Activated naive CD4-positive, alpha-beta T cell treated with anti-CD3 and anti-CD28 coated beads, Interleukin-2, amount 10 ng/mL, durations not matched to agents 7 days and 5 days (primary cell): Measurements from ENCODE around the gene CTCFL.
A peak's percentile ranks its signal among the peaks of the same experiment; 100 is the strongest.
"Not testable (repeated sequence)": the region's sequence is repeated elsewhere in the genome, so short reads cannot be mapped to it uniquely, and the experiment has no call there.

Experiments used
- CTCF ChIA-PET: fragments of 350-600 bp; sonication (Branson Sonifier 250); formaldehyde crosslinking; loops from one replicate; lab custom pipeline; 2021; ENCODE audit warnings: antibody characterized with exemption; lab: Charles Lee
- DNase-seq: peaks from one replicate; pipeline ENCODE4 v3.0.0-alpha.2; 2020
- H3K27ac Mint-ChIP-seq: one replicate; pipeline ENCODE4 v1.8.0; 2021; ENCODE audit warnings: mild to moderate bottlenecking, moderate library complexity, mixed read lengths
- H3K27me3 Mint-ChIP-seq: one replicate; pipeline ENCODE4 v1.8.0; 2021; ENCODE audit warnings: mild to moderate bottlenecking, mixed read lengths
- H3K36me3 Mint-ChIP-seq: one replicate; pipeline ENCODE4 v1.8.0; 2021; ENCODE audit warnings: mixed read lengths
- H3K4me1 Mint-ChIP-seq: one replicate; pipeline ENCODE4 v1.8.0; 2021; ENCODE audit warnings: mixed read lengths
- H3K4me3 Mint-ChIP-seq: one replicate; pipeline ENCODE4 v1.8.0; 2021; ENCODE audit warnings: mild to moderate bottlenecking, moderate library complexity, mixed read lengths
- H3K9me3 Mint-ChIP-seq: one replicate; pipeline ENCODE4 v1.8.0; 2021; ENCODE audit warnings: mixed read lengths

Gene CTCFL

GRCh38 chr20:57500235-57500634 is 24.7 kb downstream of the CTCFL start:
- H3K27ac Mint-ChIP-seq = no peak overlapping the region
- H3K27me3 Mint-ChIP-seq = peaks cover 85% of the 10 kb centered on the region
- H3K4me1 Mint-ChIP-seq = peaks cover 11% of the 10 kb centered on the region
- no peaks in the 10 kb centered on the region for H3K9me3 Mint-ChIP-seq
- H3K36me3 Mint-ChIP-seq = no peaks in the 10 kb centered on the region
- no peak overlapping the region for H3K4me3 Mint-ChIP-seq
- no peak for DNase-seq
- CTCF ChIA-PET = interaction anchor here (1.6 kb wide), 2 partner anchors 91 to 96 kb away, joined by 3 to 6 read pairs; no protein-coding TSS in a partner anchor

DNA sequence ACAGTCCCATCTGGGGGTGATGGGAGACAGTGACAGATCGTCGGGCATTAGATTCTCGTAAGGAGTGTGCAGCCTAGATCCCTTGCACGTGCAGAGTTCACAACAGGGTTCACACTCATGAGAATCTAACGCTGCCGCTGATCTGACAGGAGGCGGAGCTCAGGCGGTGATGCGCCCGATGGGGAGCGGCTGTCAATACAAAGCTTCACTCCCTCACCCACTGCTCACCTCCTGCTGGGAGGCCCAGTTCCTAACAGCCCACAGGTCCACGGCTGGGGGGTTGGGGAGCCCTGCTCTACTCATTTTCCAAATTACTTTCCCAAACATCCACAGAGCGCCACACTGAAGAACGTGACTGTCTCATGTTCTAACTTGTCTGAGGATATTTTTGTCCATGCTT is 25.3 kb downstream of the CTCFL start:
- no peak overlapping the region for H3K4me3 Mint-ChIP-seq
- H3K9me3 Mint-ChIP-seq = no peaks in the 10 kb centered on the region
- peaks cover 83% of the 10 kb centered on the region for H3K27me3 Mint-ChIP-seq
- no peaks in the 10 kb centered on the region for H3K36me3 Mint-ChIP-seq
- H3K27ac Mint-ChIP-seq = no peak overlapping the region
- CTCF ChIA-PET = interaction anchor here (0.8 to 1.9 kb wide), 7 partner anchors 8 to 123 kb away, joined by 3 to 10 read pairs (median 4); partner anchors contain the start of gene RBM38
- H3K4me1 Mint-ChIP-seq = peaks cover 16% of the 10 kb centered on the region
- no peak for DNase-seq

GRCh38 chr20:57498425-57499400 is 26.2 kb downstream of the CTCFL start:
- Mint-ChIP-seq H3K9me3 (no peaks in the 10 kb centered on the region), H3K4me3 (no peak overlapping the region), H3K27ac (no peak overlapping the region), H3K36me3 (no peaks in the 10 kb centered on the region), H3K27me3 (peaks cover 73% of the 10 kb centered on the region), H3K4me1 (peaks cover 19% of the 10 kb centered on the region)
- CTCF ChIA-PET = interaction anchor here (0.8 to 1.9 kb wide), 16 partner anchors 9 to 712 kb away, joined by 3 to 10 read pairs (median 4); partner anchors contain the start of gene RBM38
- peak; percentile 58 for DNase-seq

GRCh38 chr20:57496592-57496991 is 28.3 kb downstream of the CTCFL start:
- H3K36me3 Mint-ChIP-seq = no peaks in the 10 kb centered on the region
- peaks cover 70% of the 10 kb centered on the region for H3K27me3 Mint-ChIP-seq
- H3K9me3 Mint-ChIP-seq = no peaks in the 10 kb centered on the region
- no peak overlapping the region for H3K4me3 Mint-ChIP-seq
- DNase-seq = no peak
- CTCF ChIA-PET = interaction anchor here (0.8 to 1.8 kb wide), 7 partner anchors 9 to 150 kb away, joined by 3 to 10 read pairs (median 4); no protein-coding TSS in a partner anchor
- peaks cover 19% of the 10 kb centered on the region for H3K4me1 Mint-ChIP-seq
- no peak overlapping the region for H3K27ac Mint-ChIP-seq

DNA sequence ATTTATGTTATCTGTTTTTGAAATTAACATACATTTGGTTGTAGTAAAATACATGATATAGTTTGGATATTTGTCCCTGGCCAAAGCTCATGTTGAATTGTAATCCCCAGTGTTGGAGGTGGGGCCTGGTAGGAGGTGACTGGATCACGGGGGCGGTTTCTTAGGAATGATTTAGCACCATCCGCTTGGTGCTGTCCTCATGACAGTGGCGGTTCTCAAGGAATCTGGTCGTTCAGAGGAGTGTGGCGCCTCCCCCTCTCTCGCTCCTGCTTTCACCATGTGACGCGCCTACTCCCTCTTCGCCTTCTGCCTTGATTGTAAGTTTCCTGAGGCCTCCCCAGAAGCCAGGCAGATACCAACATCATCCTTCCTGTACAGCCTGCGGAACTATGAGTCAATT is 29.0 kb downstream of the CTCFL start:
- Mint-ChIP-seq H3K27ac (no peak overlapping the region), H3K4me1 (peaks cover 19% of the 10 kb centered on the region), H3K4me3 (no peak overlapping the region), H3K36me3 (no peaks in the 10 kb centered on the region), H3K9me3 (no peaks in the 10 kb centered on the region), H3K27me3 (peaks cover 68% of the 10 kb centered on the region)
- no peak for DNase-seq
- CTCF ChIA-PET = interaction anchor here (0.7 to 1.8 kb wide), 15 partner anchors 9 to 150 kb away, joined by 3 to 10 read pairs (median 4); partner anchors contain the start of gene RBM38

DNA sequence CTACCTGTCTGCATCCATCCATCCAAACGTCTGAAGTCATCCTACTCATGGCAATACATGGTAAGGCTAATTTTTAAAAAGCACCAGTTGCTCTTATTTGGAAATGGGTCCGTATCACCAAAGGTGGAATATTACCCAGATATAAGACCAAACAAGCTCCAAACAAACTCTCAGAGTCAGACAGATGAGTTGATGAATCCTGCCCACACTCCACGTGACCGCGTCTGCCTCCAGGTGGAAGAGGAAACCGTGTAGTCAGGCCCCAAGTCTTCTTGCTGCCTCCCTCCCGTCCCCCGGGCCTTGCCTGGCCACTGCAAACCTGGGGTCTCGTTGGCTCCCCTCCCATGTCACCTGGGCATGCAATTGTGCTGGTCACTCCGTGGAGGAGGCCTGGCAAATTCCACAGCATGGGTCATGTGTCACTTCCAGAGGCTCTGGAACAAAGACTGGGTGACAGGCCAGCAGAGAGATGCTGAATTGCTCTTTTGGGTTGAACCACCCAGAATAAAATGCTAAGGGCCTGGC is 31.8 kb downstream of the CTCFL start:
- peaks cover 12% of the 10 kb centered on the region for H3K4me1 Mint-ChIP-seq
- H3K4me3 Mint-ChIP-seq = no peak overlapping the region
- no peaks in the 10 kb centered on the region for H3K9me3 Mint-ChIP-seq
- no peak for DNase-seq
- peaks cover 43% of the 10 kb centered on the region for H3K27me3 Mint-ChIP-seq
- H3K27ac Mint-ChIP-seq = no peak overlapping the region
- CTCF ChIA-PET = interaction anchor here (0.9 to 3.0 kb wide), 3 partner anchors 12 to 112 kb away, joined by 3 to 25 read pairs (median 4); no protein-coding TSS in a partner anchor
- no peaks in the 10 kb centered on the region for H3K36me3 Mint-ChIP-seq

GRCh38 chr20:57491373-57491772 is 33.6 kb downstream of the CTCFL start:
- CTCF ChIA-PET = interaction anchor here (3.0 kb wide), 1 partner anchor 110 kb away, joined by 25 read pairs; no protein-coding TSS in a partner anchor
- peaks cover 33% of the 10 kb centered on the region for H3K27me3 Mint-ChIP-seq
- H3K9me3 Mint-ChIP-seq = no peaks in the 10 kb centered on the region
- H3K4me3 Mint-ChIP-seq = no peak overlapping the region
- H3K4me1 Mint-ChIP-seq = peaks cover 10% of the 10 kb centered on the region
- DNase-seq = no peak
- H3K27ac Mint-ChIP-seq = no peak overlapping the region
- H3K36me3 Mint-ChIP-seq = no peaks in the 10 kb centered on the region

DNA sequence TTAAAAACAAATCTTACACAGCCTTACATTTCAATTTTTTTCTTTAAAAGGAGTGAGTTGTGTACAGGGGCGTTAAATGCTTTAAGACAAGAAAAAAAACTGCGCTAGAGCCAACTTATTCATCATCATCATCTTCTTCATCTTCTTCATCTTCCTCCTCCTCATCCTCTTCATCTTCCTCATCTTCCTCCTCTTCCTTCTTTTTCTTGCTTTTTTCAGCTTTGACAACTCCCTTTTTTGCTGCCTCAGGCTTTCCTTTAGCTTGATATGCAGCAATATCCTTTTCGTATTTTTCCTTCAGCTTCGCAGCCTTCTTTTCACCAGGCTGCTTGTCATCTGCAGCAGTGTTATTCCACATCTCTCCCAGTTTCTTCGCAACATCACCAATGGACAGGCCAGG is 36.7 kb downstream of the CTCFL start:
- H3K27me3 Mint-ChIP-seq = peaks cover 28% of the 10 kb centered on the region
- DNase-seq, H3K9me3 Mint-ChIP-seq, H3K27ac Mint-ChIP-seq, H3K4me1 Mint-ChIP-seq, H3K36me3 Mint-ChIP-seq, CTCF ChIA-PET, H3K4me3 Mint-ChIP-seq: not testable (repeated sequence)

DNA sequence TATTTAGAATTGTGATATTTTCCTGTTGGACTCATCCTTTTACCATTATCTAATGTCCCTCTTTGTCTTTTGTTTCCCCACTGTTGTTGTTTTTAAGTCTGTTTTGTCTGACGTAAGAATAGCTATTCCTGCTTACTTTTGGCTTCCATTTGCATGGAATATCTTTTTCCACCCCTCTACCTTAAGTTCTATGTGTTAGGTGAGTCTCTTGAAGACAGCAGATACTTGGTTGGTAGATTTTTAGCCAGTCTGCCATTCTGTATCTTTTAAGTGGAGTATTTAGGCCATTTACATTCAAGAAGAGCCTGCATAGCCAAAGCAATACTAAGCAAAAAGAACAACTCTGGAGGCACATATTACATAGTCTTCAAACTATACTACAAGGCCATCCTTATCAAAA is 39.2 kb downstream of the CTCFL start:
- H3K27me3 Mint-ChIP-seq = peaks cover 10% of the 10 kb centered on the region
- H3K9me3 Mint-ChIP-seq = peaks cover 1% of the 10 kb centered on the region
- no peaks in the 10 kb centered on the region for H3K36me3 Mint-ChIP-seq
- DNase-seq = no peak
- no peak overlapping the region for H3K27ac Mint-ChIP-seq
- H3K4me1 Mint-ChIP-seq = peaks cover 18% of the 10 kb centered on the region
- no peak overlapping the region for H3K4me3 Mint-ChIP-seq
- CTCF ChIA-PET = no interaction called here

DNA sequence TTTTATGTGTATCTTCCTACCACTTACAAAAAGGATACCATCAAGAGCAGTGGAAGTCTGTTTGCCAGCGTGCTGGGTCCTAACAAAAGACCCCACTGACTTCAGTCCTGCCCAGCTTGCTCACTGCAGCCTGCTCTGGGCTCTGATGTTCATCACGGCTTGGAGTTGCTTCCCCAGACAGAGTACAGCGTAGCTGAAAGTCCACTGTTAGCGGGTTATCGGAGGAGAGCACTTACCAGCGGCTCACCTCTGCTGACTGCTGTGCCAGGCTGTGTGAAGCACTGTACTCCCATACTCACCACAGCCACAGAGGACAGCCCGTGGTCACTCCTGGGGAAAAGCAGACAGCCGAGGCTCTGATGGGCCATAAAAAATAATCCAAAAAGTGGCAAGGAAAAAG is 40.2 kb downstream of the CTCFL start:
- Mint-ChIP-seq H3K9me3 (peaks cover 1% of the 10 kb centered on the region), H3K27ac (no peak overlapping the region), H3K27me3 (peaks cover 14% of the 10 kb centered on the region), H3K36me3 (no peaks in the 10 kb centered on the region), H3K4me3 (no peak overlapping the region), H3K4me1 (peaks cover 22% of the 10 kb centered on the region)
- CTCF ChIA-PET = no interaction called here
- no peak for DNase-seq

- no peaks in the 10 kb centered on the region for H3K36me3 Mint-ChIP-seq
- peaks cover 22% of the 10 kb centered on the region for H3K4me1 Mint-ChIP-seq
- DNase-seq = no peak
- peaks cover 1% of the 10 kb centered on the region for H3K9me3 Mint-ChIP-seq
- H3K4me3 Mint-ChIP-seq = no peak overlapping the region
- H3K27me3 Mint-ChIP-seq = peaks cover 24% of the 10 kb centered on the region
- CTCF ChIA-PET = no interaction called here
- no peak overlapping the region for H3K27ac Mint-ChIP-seq
Measured at GRCh38 chr20:57483287-57484050, 41.5 kb downstream of the CTCFL start.

GRCh38 chr20:57482796-57483195 is 42.1 kb downstream of the CTCFL start:
- CTCF ChIA-PET = no interaction called here
- no peak overlapping the region for H3K27ac Mint-ChIP-seq

GRCh38 chr20:57482148-57482547 is 42.8 kb downstream of the CTCFL start:
- Mint-ChIP-seq H3K36me3 (no peaks in the 10 kb centered on the region), H3K9me3 (peaks cover 1% of the 10 kb centered on the region), H3K27me3 (peaks cover 33% of the 10 kb centered on the region), H3K27ac (no peak overlapping the region), H3K4me3 (no peak overlapping the region), H3K4me1 (peaks cover 28% of the 10 kb centered on the region)
- CTCF ChIA-PET = no interaction called here
- no peak for DNase-seq

More at GRCh38 chr20:57482796-57483195, 42.1 kb downstream of the CTCFL start:
- peaks cover 27% of the 10 kb centered on the region for H3K27me3 Mint-ChIP-seq
- DNase-seq = no peak
- peaks cover 22% of the 10 kb centered on the region for H3K4me1 Mint-ChIP-seq
- H3K9me3 Mint-ChIP-seq = peaks cover 1% of the 10 kb centered on the region
- H3K36me3 Mint-ChIP-seq = no peaks in the 10 kb centered on the region
- no peak overlapping the region for H3K4me3 Mint-ChIP-seq
